ENCODE measurements around the gene ZFP36L1.

ZFP36L1 gene

DNA sequence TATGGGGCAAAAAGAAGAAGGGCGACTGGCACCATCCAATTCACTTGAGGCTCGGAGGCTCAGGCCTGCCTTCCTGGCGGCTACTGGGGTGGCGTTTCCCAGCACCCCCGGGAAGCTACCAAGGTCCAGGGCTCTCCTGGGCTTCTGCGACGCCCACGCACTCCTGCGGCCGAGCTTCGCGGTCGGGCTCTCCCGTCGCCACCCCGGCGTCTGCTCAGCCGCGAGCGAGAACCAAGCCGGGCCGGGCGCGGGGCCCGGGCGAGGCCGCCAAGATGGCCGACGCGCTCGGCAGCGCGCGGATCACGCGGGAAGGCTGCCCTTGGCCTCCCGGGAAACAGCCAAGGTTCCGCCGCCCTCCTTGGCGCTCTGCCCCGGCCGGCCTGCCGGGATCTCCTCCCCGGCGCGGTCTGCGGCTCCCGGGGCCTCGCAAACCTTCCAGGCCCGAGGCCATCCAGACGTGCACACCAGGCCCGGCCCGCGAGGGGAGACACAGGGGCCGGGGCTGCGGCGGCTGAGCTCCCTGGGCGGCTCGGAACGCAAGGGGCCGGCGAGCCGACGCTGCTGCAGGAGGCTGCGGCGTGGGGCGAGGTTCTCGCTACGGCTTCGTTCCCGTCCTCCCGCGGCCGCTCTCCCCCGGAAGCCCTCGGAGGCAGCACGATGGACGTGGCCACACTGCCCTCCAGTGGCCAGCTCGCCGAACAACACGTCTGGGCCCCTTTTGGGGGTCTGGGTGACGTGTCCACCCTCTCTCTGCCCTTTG lies 23.5 kb upstream of the ZFP36L1 start:
- peak; percentile 95 for DNase-seq (ENCODE audit: low spot score)

DNA sequence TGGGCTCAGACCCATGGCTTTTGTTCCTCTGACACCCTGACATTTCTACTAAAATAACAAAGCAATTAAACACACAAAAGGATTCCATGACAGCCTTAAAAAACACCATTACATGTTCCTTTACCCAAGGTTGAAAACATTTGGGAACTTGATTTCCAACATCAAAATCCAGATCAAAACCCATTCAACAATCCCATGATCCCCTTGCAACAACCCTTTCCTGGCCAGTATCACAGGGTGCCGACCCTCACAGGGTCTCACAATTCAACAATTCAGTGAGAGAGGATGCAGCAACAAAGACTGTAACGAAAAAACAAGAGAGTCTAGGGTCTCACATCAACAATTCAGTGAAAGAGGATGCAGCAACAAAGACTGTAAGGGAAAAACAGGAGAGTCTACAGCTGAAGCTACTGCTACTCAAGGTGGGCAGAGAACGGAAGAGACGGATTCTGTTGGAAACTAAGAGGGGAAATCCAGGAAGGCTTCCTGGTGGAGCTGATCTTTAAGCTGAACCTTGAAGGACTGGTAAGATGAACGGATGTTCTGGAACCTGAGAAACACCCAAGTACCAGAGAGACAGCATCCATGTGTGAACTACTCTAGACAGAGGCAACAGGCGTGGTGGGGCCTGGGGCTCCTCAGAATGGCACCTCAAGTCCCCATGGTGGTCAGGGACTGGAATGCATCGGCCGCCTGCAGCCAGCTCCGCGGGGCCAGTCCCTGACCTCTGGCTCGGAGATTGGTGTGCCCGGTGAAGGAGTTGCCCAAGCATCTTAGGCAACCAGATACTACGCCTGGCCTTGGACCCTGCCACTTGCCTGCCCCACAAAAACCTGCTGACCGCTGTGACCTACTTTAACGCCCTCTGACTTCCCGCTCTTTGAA lies 22.7 kb upstream of the ZFP36L1 start:
- DNase-seq (ENCODE audit: low spot score), result no peak

DNA sequence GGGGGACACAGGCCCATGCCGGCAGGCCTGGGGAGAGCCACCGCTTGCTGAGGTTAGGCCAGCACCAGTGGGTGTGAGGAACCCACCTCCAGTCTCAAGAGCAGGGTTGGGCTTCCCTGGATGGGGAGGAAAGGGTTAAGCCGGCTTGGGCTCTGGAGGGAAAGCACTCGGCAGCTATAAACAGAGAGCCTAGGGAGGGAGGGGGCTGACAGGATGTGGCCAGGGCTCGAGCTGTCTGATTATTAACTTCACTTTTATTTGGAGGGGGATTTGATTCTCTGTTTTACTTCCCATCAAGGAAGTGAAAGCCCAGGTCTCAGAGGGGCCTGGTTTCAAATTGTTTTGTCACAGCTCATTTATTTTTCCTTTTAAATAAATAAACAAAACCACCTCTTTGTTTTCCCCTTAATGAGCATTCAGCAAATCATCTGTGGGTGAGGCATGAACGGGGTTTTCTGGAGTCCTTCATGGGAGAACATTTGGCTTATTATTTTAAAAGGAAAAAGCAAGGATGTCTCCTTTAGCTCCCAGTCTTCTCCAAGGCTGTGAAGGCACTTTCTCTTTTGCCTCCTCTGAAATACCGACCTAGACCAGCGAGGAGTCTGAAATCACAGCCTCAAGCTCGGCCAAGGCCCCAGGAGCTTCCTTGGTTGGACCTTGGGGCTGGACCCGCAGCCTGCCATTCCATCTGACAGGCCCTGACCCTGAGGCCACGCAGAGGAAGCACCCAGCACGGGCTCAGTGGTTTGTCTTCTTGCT lies 21.9 kb upstream of the ZFP36L1 start:
- peak; percentile 57 for DNase-seq (ENCODE audit: low spot score)

DNA sequence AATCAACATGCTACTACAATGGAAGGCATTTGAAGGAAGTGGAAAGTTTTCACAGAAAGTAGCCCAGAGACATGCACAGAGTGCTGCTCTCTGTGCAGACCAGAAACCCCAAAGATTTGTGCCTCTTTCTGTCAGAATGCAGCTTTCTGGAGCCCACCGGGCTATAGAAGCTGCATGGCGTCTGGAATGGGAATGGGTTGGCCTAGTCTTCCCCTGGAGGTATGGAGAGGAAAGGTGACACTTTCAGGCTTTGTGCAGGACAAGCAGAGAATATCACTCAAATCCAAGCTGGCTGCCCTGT lies 21.3 kb upstream of the ZFP36L1 start:
- DNase-seq (ENCODE audit: low spot score), result no peak

DNA sequence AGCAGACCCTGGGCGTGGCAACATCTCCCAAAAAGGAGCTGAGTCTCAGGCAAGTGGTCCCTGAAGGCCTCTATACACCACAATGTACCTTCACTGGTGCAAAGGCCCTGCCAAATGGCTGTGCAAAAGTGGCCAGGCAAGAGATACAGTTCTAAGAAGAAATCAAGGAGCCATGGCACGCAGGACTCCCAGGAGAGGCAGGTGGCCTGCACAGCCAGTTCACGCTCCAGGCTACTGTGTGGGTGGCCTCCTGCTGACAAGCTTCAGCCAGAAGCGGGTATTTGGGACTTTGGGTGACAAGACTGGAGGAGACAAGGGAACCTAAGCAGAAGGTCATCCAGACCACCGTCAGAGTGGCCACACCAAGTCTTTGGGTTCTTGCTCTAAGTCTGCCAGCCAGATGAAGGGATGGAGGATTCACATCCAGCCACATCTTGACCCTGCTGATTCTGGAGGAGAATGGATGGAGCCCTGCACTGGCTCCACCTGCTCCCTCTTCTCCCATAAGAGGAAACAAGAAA lies 20.5 kb upstream of the ZFP36L1 start:
- DNase-seq (ENCODE audit: low spot score), result no peak

DNA sequence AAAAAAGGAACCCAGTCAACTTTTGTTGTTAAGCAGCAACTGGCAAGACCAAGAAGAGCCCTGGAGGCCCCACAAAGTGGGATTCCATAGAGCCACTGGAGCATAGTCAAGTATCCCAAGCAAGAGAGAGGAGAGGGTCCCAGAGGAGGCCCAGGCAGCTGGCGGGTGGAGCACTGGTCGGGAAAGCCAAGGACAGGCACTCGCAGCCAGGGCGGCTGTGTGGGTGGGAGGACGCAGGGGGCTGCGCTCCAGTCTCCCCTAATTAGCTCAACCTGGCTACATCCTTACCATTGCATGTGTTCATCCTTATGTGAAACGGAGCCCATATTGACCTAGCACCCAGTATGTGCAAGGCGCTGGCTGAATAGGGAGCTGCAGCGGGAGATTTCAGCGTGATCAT lies 18.3 kb upstream of the ZFP36L1 start:
- no peak for DNase-seq (ENCODE audit: low spot score)

DNA sequence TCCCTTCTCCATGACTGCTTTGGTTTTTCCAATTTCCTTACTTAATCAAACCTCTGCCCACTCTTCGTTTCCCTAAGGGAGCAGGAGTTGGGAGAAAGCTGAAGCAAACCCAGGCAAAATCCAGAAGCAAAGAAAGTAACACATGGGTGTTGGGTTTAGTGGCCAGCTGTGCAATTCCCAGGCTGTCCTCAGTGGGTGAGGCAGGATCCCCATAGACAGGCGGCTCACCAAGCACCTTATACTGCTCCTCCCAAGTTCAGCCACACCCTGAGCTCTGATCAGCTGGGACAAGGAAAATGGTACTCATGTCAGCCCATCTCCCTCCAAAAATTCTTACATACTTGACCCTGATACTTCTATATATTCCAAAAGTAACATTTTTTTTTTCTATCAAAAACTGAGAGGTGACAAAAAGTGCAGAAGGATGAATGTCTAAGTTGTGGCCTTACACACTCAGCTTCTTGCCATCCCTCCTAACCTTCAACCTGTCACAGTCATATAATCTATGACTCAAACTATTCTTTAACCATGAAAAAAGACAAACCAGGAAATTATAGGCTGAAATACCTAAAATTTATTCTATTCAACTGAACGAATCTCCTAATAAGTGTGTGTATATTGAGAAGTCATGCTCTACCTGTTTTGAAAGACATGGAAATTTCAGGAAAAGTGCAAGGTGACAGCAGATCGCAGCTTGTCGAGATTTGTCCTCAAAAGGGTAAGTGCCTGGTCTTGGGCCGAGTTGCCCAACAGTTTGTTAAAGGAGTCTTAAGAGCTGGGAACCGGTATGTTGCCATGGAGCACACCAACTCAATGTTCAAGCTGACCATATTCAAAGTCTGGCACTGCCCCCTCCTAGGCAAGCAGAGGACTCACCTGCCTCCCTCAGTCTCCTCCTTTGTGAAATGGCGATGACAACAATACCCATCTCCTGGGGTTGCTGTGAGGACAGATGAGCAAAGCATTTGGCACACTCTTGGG lies 17.6 kb upstream of the ZFP36L1 start:
- no peak for DNase-seq (ENCODE audit: low spot score)

DNA sequence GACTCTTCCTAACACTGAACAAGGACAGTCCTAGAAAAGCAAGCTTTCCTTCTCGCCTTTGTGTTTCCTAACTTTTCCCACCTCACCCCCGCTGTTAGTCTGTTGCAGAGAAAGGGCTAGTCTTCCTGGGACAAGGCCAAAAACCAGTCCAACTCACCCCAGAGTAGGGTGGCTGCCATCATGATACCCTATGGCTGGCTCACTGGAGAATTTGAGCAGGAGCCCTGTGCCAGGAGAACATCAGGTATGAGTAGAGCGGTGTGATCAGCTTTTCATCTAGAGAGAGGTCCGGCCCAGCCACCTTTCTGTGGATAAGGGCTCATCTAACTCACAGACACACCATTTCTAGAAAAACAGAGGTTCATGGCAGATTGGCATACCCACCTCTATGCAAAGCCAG lies 16.7 kb upstream of the ZFP36L1 start:
- DNase-seq (ENCODE audit: low spot score), result no peak

DNA sequence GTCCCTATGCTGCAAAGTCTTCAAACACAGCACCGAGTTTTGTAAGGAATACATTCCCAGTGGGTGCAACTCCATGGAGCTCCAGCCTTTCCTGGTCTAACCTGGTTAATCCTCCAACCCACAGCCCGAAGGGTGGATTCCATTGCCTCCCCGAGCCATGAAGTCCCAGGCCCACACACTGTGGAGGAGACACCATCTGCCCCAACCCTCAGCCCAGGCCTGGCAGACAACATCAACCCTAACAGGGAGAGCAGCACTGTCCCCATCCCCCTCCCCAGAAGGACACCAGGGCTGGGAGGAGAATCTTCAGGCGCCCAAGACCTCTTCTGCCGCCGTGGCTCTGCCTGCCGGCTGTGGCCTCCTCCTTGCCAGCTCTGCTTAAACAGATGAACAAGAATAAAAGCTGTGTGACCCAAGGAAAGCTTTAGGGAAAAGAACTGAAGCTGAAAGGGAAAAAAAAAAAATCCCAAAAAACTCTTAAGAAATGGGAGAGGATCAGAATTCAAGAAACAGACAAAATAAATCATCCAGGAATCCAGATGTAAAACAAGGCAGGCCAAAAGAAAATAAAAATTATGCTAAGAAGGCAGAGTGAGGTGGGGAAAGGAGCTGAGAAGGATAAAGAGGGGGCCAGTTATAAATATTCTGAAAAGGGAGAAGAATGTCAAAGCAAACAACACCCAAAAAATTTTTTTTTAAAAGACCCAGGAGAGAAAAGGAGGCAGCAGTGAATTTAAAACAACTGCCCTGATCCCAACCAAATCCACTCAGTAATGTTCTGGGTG lies 16.0 kb upstream of the ZFP36L1 start:
- no peak for DNase-seq (ENCODE audit: low spot score)

DNA sequence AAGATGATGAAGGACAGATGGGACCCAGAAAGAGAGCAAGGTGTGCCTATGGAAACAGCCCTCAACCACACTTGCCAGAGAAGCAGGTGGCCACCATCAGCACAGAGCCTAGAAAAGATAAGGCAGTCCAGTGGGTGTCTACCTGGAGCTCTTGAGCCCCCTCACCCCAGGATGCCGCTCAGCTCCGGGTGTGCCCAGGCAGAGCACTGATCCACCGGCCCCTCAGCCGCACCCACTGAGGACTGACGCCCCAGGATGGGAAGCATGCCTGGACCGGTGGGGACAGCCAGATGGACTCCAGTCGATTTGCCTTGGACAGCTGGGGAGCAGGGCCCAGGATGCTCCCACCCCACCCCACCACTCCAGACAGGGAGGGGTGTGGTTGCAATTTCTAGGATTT lies 15.1 kb upstream of the ZFP36L1 start:
- no peak for DNase-seq (ENCODE audit: low spot score)

DNA sequence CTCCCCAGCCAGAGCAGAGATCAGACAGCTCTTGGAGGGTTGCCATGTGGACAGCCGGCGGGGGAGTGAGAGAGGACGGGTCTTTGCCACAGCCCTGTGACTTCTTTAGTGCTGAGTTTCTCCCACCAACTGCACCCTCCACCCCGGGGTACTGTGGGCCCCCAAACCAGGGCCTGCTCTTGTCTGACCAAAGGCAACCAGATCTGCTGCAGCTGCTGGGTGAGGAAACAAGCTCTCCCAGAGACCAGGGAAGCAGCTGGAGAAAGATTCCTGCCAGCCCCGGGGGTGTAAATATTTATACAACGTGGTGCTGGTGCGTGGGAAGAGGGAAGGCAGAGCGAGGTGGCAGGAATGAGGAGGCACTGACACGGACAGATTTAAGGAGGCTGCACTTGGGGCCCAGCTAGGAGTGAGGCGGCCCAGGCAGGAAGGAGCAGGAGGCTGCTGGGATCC lies 14.3 kb upstream of the ZFP36L1 start:
- DNase-seq (ENCODE audit: low spot score), result peak; percentile 80

DNA sequence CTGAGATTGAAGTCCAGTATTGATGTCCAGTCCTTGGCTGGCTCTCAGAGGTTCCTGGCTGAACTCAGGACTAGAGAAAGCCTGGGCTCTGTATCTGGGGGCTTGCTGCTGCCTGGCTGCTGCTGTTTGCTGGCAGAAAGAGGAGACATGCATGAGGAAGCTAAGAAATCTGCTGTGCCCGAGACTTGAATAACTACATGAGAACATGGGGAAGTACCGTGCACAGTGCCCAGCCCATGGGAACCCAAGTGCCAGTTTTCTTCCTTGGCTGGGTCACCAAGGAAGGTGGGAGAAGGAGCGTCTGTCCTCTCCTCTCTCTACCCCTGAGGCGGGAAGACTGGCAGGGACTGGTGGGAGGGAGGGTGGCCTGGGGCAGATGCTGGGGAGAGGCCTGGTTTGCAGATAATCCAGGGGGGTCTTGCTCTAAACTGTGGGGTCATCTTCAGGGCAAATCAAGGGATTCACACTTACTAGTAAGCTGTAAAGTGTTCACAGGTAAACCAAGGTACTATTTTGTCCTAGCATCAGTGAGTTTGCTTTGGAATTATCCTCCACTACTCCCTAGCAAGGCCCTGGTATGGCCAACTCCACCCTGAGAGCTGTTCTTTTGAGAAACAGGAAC lies 13.8 kb upstream of the ZFP36L1 start:
- no peak for DNase-seq (ENCODE audit: low spot score)

DNA sequence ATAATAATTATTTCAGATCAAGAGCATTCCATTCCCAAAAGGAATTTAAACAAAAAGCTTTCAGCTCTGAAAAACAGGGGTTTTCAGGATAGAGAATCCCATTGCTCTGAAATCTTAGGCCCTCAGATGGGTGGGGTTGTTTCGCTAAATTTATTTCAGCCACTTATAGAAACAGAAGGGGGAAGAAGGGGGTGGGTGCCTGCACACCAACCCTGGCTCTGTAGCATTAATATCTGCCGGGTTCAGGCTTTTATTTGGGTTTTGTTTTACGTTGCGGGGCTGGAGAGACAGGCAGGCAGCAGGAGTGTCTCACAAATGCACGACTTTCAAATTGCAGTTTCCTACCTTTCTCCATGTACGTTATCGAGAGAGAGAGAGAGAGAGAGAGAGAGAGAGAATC lies 12.5 kb upstream of the ZFP36L1 start:
- no peak for DNase-seq (ENCODE audit: low spot score)

DNA sequence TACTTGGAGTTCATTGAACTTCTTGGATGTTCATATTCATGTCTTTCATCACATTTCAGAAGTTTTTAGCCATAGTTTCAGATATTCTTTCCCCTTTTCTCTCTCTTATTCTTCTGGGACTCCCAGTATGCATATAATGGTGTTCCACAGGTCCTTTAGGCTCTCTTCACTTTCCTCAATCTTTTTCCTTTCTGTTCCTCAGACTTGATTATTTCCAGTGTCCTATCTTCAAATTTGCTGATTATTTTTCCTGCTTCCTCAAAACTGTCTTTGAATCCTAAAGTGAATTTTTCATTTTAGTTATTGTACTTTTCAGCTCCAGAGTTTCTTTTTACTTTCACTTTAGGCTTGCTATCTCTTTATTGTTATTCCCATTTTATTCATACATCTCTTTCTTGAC lies 8.8 kb upstream of the ZFP36L1 start:
- no peak for DNase-seq (ENCODE audit: low spot score)

DNA sequence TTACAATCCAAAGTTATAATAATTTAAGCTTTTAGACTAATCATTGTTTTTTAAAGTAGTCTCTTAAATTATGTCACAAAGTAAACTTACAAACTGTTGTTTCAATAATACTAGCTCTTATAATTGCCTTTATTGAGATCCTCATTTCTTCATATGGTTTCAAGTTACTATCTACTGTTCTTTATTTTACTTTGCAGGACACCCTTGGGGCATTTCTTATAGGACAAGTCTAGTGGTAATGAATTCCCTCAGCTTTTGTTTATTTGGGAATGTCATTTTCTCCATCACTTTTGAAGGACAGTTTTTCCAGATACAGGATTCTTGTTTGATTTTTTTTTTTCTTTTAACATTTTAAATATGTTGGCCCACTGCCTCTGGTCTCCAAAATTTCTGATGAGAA lies 8.1 kb upstream of the ZFP36L1 start:
- no peak for DNase-seq (ENCODE audit: low spot score)

DNA sequence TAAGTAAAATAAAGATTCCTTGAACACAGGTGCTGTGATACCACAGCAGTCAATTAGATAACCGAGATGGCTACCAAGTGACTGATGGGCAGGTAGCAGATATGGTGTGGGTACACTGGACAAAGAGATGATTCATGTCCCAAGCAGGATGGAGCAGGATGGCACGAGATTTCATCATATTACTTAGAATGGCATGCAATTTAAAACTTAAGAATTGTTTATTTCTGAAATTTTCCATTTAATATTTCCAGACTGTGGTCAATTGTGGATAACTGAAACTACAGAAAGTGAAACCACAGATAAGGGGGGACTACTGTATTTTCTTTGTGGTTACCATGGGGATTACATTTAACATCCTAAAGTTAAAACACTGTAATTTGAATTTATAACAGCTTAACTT lies 7.5 kb upstream of the ZFP36L1 start:
- DNase-seq (ENCODE audit: low spot score), result no peak

DNA sequence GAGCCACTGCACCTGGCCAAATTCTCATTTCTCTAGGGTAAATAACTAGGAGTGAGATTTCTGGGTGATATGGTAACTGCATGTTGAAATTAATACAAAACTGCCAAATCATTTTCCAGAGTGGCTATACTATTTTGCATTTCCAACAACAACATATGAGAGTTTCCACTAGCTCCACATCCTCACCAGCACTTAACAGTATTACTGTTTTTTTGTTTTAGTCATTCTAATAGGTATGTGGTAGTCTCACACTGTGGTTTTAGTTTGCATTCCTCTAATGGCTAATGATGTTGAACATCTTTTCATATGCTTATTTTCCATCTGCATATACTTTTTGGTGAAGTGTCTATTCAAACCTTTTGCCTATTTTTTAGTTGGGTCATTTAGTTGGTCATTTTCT lies 5.8 kb upstream of the ZFP36L1 start:
- no peak for DNase-seq (ENCODE audit: low spot score)

DNA sequence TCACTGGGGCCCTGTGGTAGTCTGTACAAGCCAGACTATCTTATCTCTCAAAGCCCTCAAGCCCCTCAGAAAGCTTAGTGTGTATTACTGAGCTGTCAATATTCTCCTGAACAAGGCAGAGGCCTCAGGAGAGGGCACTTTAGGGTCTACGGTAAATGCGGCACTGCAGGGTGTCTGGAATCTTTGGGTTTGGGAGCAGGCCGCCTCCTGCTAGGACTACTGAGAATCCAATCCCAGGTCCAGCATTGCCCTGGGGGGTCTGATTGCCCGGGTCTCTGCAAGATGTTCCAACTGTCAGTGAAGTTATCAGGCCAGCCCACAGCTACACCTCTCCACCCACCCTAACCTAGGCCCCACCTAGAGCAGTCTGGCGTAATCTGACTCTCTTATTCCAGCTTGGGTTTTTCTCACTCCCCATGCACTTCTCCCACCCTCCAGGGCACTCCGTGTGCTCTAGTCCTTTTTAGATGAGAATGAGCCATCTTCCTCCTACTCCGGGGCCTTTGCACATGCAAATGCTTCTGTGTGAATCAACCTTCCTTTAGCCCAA lies 4.3 kb upstream of the ZFP36L1 start:
- no peak for DNase-seq (ENCODE audit: low spot score)

DNA sequence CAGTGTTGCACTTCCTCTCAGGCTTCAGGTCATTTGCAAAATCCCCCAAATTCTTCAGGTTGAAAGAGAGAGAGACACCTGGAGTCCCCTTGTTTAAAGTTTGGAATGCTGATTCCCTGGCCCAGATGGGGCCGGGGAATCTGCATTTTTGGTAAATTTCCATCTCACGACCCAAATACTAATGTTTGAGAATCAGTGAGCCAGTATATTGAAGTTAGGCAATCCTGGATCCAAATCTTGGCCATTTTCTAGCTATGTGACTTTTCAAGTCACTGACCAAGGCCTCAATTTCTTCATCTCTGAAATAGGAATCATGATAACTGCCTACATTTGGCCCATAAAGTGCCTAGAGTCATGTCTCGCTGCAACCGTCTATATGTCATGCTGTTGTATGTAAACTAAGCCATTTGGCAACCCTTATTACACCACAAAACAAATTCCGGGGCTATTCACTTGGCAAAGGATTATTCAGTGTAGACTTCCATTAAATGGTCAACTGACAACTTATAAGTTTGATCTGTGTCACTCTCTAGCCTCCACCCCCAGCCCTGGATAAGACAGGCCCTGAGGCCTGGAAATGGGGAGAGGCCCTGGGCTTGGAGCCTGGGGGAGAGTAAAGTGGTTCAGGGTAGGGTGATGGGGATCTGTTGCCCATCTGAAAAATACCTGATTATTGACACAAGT lies 3.7 kb upstream of the ZFP36L1 start:
- no peak for DNase-seq (ENCODE audit: low spot score)

Data from GM03348 (cell line).